Stimulated activated CD4-positive, alpha-beta T cell treated with anti-CD3 and anti-CD28 coated beads, Interleukin-4, amount 100 ng/mL, for 48 hours (primary cell): ENCODE measurements around the gene EP300.

ENCODE experiments used
- DNase-seq, 2 donors: peaks; one replicate each; pipeline ENCODE4 v3.0.0-alpha.2; 2020; ENCODE audit warnings: low read depth in 2 of 2

EP300 gene

DNA sequence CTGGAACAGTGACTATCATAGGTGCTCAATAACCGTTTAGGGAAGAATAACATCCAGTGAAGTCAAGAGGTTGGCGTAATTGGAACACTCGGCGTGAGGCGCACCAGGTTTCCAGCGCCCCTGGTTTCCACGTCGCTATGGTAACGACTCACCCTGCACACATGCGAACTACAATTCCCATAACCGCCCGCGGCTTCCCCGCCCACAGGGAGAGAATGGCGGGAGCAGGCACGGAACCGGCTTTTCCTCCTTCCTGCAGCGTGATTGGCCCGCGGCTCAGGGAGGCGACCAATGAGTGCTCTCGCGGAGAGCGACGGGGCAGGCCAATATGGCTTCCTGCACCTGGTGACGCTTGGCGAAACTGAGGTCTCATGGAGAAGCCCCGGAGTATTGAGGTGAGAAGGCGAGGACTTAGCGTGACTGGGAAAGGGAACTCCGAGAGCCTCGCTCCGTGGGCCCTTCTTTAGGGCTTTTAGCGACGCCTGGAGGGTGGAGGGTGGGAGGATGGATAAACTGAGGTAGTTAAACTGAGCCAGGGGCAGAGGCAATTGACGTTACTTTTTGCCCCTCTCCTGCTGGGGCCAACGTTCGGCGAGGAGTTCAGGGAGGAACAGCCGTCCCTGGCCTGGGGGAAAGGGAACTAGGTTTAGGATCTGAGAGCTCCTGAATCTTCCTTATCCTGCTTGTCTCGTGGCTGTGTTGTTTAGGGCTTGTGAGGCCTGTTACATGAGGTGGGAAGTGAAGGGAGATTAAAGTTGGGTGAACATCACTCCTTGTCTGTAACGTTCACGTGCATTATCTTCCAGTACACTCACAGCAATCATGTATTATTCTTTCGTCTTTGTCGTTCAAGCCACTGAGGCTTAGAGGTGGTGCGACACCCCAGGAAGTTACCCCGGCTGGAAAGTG is 112.9 kb downstream of the EP300 start, which contains the start of gene L3MBTL2:
L3MBTL2 (plus strand) TSS at position 321 of the 909 bp plus-strand sequence; CDS start at position 372, 51 bp downstream.
- peak; percentile 97 to 98 for DNase-seq

DNA sequence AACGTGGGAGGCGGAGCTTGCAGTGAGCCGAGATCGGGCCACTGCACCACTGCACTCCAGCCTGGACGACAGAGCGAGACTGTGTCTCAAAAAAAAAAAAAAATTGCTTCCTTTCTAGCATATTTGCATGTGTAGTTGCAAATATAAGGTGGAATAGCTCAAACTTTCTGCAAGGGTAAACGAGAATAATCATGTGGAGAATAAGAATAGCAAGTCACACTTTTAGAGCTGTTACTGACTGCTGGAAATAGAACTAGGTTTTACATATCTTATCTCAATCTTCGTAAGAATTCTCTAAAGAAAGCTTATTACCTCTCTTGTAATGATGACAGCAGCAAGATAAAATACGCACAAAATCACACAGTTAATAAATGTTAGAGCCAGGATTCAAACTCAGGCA is 114.3 kb downstream of the EP300 start:
- DNase-seq: no peak

- no peak for DNase-seq
Observed at GRCh38 chr22:41215409-41215808, 123.0 kb downstream of the EP300 start.

- no peak for DNase-seq
Observed at GRCh38 chr22:41215926-41216325, 123.5 kb downstream of the EP300 start.

GRCh38 chr22:41216984-41217383 is 124.6 kb downstream of the EP300 start:
- DNase-seq: no peak

DNA sequence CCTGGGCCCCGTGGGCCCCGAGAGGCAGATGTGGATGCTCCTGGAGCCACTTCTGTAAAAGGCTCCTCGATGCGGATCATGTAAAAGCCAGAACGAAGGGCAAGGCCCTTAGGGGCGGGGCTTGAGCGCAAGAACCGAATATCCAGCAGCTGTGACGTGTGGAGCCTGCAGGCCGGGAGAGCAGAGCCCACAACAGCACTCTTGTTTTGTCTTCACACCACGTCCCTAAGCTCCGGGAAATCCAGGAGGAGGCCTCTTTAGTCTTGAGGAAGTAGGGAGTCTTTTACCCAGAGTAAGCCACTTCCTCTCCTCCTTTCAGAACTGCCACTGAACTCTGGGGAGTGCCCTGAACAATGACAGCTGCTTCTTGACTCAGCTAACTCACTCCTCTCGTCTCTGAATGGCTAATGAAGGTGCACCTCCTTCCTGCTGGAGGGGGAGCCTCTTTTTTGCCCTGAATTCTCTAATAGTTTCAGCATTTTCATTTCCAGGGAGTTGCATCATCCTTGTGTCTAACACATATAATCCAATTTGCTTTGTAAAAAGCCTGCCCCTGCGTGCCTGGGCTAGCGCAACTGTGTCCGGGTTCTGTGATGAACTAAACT is 125.3 kb downstream of the EP300 start:
- DNase-seq: peak in 1 of 2 donors; percentile 28

DNA sequence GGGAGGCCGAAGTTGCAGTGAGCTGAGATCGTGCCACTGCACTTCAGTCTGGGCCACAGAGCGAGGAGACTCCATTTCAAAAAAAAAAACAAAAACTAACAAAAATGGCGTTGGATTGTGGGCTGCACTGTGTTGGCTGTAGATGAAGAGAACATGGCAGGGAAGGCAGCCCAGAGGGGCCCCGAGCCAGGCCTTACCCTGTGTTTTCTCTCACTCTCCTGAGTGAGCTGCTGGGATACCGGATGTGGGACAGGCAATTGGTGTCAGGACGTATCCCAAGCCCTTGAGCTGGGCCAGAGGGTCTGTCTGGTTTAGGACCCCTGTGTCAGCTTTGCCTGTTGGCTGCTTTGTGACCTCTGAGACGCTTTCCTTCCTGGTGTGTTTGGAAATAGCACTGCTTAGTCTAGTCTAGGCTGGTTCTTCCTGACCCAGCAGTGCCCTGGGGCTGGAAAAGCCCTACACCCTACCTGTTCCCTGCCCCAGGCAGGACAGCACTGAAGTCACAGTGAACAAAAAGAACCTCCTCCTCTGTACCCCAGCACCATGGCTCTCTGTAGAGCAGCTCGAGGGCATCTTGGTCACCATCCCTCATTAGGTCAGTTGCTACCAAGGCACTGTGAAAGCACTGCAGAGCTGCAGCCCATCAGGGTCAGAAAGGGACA is 130.6 kb downstream of the EP300 start:
- DNase-seq: no peak

GRCh38 chr22:41223535-41223934 is 131.1 kb downstream of the EP300 start:
- no peak for DNase-seq

DNA sequence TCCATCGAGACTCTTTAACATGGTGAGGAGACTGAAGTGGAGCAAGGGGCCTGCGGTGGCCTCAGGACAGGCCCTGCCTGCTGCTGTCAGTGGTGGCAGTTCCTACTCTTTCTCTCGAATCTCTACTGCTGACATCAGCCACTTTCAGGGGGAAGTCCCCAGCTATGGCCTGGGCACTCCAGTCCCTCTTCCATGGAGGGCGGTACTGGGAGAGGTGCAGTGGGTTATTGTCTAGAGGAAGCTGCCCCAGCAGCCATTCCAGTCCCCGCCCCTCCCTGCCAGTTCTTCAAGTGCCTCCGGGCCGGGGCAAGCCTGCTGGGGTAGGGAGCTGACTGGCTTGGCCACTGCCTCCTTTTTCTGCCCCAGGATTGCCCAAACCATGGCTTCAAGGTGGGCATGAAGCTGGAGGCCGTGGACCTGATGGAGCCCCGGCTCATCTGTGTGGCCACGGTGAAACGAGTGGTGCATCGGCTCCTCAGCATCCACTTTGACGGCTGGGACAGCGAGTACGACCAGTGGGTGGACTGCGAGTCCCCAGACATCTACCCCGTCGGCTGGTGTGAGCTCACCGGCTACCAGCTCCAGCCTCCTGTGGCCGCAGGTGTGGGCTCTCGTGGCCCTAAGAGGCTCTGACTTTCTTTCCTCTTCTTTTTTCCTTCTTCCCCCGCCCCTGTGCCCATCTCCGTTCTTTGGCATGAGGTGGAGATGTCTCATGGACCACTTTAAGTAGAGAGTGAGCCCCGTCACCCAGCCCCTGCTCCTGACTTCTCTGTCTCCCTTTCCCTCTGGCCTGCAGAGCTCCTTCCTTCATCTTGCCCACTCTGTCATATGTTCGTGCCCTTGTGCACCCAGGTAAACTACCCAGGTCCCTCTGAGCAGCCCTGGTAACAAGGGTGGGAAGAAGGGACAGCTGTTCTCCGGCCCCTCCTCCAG is 134.6 kb downstream of the EP300 start:
- no peak for DNase-seq

GRCh38 chr22:41229215-41229614 is 136.8 kb downstream of the EP300 start:
- no peak for DNase-seq
